GM04503 (cell line): ENCODE results near the gene STBD1.
"Not testable (repeated sequence)": the region's sequence is repeated elsewhere in the genome, so short reads cannot be mapped to it uniquely, and the experiment has no call there.

Source experiments
- DNase-seq: peaks from one replicate; pipeline ENCODE4 v3.0.0-alpha.2; 2012; ENCODE audit warnings: low read depth

STBD1 gene

GRCh38 chr4:76305971-76306881 is at the start of gene STBD1:
Gene STBD1 (plus strand): TSS chr4:76306733. CDS start chr4:76306770, 37 bp downstream.
- DNase-seq, result peak; percentile 37

DNA sequence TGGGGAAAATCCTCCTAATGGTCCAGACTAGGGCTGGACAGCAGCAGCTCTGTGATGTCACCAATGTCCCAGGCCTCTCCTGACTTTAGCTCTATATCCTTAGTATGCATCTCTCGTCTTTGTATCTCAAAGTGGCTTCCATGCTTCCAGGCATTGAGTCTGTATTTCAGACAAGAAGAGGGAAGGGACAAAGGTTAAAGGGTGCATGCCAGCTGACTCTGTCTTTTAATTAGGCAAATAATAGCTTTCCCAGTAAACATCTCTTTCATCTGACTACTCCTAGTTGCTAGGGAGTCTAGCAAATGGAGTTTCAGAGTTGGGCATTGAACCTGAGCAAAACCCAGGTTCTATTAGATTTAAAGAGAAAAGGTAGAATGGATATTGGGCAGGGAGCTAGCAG is 49.6 kb upstream of the STBD1 start:
- no peak for DNase-seq

DNA sequence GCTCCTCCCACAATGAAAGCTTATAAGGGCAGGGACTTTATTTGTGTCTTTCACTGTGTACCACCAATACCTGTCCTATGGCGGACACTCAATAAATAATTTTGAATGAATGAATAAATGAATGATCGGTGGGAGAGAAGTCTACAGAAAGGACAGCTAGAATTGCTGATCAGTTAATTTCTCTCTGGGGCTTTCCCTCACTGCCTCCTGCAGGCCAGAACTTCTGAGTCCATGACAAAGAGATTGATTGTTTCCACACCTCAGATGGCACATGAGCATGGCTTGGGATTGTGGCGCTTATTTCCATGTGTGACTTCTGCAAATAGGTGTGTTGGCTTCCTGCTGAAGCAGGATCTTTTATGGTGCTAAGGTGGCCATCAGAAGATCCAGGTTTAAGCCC is 48.7 kb upstream of the STBD1 start:
- DNase-seq, result no peak

DNA sequence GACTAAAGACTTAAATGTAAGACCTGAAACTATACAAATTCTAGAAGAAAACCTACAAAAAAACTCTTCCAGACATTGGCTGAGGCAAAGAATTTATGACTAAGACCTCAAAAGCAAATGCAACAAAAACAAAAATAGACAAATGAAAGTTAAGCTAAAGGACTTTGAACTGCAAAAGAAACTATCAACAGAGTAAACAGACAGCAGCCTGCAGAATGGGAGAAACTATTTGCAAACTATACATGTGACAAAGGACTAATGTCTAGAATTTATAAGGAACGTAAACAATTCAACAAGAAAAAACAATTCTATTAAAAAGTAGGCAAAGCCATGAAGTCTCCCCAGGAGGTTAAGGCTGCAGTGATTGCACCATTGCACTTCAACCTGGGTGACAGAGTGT is 46.0 kb upstream of the STBD1 start:
- no peak for DNase-seq

- DNase-seq, result no peak
Observed at GRCh38 chr4:76265631-76266218, 40.8 kb upstream of the STBD1 start.

- no peak for DNase-seq
Observed at GRCh38 chr4:76266627-76267026, 39.9 kb upstream of the STBD1 start.

GRCh38 chr4:76267811-76268210 is 38.7 kb upstream of the STBD1 start:
- DNase-seq, result no peak

- DNase-seq, result no peak
Observed at GRCh38 chr4:76270244-76271175, 36.0 kb upstream of the STBD1 start.

DNA sequence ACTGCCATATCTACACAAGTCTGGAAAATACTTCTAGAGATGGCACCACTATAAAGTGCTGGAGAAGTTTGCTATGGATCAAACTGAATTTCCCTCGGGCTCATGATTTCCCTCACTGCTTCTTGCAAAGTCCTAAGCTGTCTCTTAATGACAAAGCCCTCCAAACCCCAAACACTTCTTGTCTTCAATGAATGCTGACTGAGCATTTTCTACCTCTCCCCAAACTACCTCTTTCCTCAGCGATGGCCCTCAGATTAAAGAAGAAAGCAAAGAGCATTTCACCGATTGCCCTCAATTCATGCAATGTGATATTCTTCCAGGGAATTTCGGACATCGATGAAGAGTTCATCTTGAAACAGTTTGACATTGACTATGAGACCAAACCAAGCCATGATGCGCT is 35.3 kb upstream of the STBD1 start:
- DNase-seq, result no peak

DNA sequence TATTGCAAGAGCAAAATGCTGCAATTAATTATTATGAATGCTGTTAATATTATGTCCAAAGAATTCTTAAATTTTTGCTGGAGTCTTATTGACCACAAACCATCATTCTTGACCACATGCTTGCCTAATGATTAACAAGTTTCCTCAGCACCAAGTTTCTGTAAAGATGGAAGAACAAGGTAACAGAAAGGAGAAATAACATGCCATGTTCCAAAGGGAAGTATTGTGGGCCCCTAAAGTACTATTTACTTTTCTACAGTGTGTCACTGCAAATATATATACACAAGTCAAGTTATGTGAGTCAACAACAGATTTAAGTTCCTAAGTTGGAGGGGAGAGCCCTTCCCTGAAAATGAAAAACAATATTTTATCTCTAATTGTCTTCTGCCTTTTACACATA is 34.5 kb upstream of the STBD1 start:
- DNase-seq, result no peak

GRCh38 chr4:76272582-76272981 is 34.0 kb upstream of the STBD1 start:
- no peak for DNase-seq

DNA sequence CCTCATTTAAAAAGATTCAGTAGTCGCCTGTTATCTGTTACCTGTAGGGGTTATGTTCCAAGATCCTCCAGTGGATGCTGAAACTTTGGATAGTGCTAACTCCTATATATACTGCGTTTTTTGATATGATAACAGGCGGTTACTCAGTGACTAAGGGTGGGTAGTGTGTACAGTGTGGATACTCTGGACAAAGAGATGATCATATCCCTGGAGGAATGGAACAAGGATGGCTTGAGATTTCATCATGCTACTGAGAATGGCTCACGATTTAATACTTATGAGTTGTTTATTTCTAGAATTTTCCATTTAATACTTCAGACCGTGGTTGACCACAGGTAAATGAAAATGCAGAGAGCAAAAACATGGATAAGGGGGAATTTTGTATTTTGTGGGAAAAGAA is 33.5 kb upstream of the STBD1 start:
- DNase-seq, result no peak

- DNase-seq, result no peak
Observed at GRCh38 chr4:76275486-76276124, 30.9 kb upstream of the STBD1 start.

GRCh38 chr4:76276813-76277212 is 29.7 kb upstream of the STBD1 start:
- no peak for DNase-seq

- no peak for DNase-seq
Observed at GRCh38 chr4:76277667-76278066, 28.9 kb upstream of the STBD1 start.

DNA sequence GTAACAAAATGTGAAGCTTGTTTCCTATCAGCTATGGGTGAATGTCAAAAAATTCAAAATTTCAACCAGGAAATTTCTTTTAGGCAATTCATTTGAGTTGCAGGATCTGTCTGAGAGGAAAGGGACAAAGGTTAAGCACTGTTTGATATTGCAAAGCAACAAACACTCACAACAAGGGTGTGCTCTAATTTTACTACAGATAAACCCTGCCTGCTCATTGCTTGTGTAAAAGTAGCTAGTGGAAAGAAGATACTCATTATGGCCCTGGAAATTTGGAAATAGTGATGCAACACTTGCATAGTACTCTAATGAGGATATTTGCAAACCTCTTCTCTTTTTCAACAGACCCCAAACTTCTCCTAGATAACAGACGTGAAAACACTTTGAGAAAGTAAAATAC is 27.9 kb upstream of the STBD1 start:
- no peak for DNase-seq

DNA sequence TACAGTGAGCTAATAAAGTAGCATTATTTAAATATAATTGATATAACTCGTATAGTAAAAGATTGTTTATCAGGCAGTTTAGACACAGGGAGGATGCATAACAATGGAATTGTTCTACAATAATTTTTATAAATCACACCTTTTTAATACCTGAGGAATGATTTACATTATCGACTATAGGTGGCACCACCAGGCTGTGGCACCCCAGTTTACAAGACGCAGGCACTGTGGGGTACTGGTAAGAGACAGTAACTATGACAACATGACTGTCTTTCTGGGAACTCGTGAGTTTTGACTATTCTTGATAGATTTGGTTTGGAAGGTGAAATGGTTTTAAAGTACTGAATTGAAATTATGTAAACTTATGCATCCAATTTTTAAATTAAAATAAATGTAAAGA is 27.1 kb upstream of the STBD1 start:
- no peak for DNase-seq

DNA sequence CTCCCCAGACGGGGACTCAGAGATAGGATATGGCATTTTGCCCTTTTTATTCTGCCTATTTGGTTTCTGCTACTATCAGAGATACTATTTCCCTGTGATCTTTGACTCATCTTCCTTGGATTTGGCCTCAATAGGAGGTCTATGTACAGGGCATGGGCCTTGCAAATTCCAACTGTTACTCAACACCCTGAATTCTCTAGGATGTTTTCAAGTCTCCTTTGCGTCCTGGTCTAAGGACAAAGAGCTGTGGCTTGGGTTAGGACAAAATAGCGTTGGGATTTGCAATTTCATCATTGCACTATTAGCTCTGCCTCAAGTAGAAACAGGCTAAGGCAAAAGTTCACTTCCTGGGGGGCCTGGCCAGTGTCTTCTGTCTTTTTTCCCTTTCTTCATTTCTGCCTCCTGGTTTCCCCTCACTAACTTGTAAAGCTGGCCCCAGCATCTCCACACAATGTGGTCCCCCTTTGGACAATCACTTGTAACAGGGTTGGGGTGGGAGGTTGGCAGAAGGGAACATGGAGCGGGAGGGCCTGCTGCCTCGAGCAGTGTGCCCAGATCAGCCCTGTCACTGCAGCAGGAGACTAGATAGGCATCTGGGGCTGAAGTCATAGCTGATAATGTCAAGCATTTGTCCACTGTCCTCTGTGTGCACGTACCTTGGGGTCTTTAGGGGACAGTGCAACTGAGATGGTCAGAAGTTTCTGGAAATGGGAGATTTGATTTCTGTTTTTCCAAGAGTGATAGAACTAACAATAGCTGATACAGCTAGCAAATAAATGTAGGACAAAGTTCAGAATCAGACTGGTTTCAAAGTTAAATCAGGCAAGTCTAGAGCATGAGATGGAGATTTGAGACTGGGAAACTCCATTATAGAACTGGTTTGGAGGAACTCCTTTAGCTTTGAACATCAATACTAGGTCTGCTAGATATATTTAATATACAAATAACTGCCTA is 25.8 kb upstream of the STBD1 start:
- DNase-seq, result no peak

DNA sequence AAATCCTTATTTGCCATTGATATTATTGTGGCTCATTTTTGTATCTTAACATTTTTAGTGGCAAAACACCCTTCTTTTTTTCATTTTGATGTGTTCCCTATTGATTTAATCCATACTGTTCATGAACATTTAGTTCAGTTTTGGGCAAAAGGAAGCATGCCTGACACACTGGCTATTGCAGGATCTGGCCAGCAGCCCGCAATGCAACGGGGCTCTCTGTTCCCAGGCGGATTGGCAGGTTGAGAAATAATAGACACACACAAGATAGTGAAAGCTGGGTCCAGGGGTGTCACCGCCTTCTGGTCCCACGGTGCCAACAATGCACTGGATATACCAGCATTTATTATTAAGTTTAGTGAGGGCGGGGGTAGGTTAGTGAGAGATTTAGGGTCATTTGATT is 24.9 kb upstream of the STBD1 start:
- DNase-seq, result not testable (repeated sequence)

GRCh38 chr4:76282941-76283689 is 23.4 kb upstream of the STBD1 start:
- DNase-seq, result no peak
